Neuron (in vitro differentiated cells): ENCODE results near the gene FOXK1.
A peak's percentile ranks its signal among the peaks of the same experiment; 100 is the strongest.

Source experiments
- H2AFZ ChIP-seq: one replicate; pipeline ENCODE4 v1.6.1; 2013; ENCODE audit warnings: low read depth, mild to moderate bottlenecking, inconsistent platforms, low read length, moderate library complexity
- H3K27me3 ChIP-seq: one replicate; pipeline ENCODE4 v1.6.1; 2013; ENCODE audit warnings: low read length; ENCODE audit not compliant: insufficient read depth
- H3K36me3 ChIP-seq: one replicate; pipeline ENCODE4 v1.6.1; 2013; ENCODE audit warnings: low read length; ENCODE audit not compliant: insufficient read depth
- H3K4me1 ChIP-seq: one replicate; pipeline ENCODE4 v1.6.1; 2013; ENCODE audit warnings: low read length; ENCODE audit not compliant: insufficient read depth
- H3K4me3 ChIP-seq: 2 replicates; pipeline ENCODE4 v1.5.1; 2013; ENCODE audit warnings: mild to moderate bottlenecking, low read length, moderate library complexity
- H3K9me3 ChIP-seq: one replicate; pipeline ENCODE4 v1.6.1; 2013; ENCODE audit warnings: low read length

Gene FOXK1

DNA sequence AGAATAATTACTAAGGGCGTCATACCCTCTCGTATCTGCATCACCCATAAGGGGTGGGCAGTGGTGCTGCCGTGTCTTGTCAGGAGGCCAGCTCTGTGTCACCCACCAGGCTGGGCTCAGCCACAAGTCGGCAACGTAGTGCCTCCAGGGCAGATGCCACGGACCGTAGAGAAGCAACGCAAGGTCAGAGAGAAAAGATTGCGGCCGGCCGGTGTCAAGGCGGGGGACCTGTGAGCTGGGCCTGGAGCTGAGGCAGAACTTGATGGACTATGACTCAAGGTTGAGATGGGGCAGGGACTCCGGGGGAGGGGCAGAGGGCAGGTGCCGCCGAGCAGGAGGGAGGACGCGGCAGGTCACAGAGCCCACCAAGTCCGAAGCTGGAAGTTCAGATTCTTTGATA lies 29.5 kb downstream of the FOXK1 start:
- H3K27me3 ChIP-seq = no peaks in the 10 kb centered on the region
- no peak overlapping the region for H2AFZ ChIP-seq
- no peak overlapping the region for H3K4me3 ChIP-seq
- H3K9me3 ChIP-seq = peaks cover 21% of the 10 kb centered on the region
- peaks cover 21% of the 10 kb centered on the region for H3K36me3 ChIP-seq
- peaks cover 18% of the 10 kb centered on the region for H3K4me1 ChIP-seq

DNA sequence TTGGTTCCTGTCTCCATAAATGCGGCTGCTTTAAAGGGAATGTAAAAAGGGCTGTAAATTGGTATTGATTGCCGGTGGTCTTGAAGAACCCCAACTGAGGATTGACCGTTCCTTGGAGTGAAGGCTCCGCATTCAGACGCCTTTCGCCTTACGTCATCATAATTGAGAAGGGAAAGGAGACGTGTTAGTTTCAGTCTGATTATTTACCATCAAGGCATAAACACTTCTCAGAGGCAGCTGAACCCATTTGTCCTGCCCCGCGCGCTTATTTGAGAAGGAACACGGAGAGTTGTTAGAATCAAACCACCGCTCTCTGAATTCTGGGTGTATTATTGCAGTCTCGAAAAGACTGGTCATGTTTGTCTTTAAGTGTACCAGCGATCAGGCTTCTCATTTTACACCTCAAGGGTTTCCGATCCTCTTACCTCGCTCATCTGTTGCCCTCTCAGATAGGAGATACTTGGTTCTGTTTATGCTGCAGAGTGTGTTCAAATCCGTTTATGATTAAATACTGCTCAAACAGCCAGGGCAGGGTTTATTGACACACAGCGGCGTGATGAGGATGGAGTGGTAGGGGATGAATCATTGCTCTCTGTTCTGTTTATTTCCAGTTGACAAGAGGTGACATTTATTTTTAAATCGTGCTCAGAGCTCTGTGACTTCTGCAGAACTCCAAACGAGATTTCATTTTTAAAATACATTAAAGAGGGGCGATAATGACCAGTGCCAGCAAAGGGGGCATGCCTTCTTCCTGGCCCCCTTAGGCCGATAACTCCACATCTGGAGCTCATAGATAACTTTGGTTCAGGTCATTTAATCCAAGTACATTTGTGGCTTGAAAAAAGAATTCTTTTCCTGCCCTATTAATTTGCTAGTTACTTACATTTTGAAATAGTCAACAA lies 30.4 kb downstream of the FOXK1 start:
- peaks cover 11% of the 10 kb centered on the region for H3K4me1 ChIP-seq
- H3K9me3 ChIP-seq = peaks cover 21% of the 10 kb centered on the region
- H3K36me3 ChIP-seq = peaks cover 21% of the 10 kb centered on the region
- no peak overlapping the region for H2AFZ ChIP-seq
- H3K4me3 ChIP-seq = no peak overlapping the region
- no peaks in the 10 kb centered on the region for H3K27me3 ChIP-seq

DNA sequence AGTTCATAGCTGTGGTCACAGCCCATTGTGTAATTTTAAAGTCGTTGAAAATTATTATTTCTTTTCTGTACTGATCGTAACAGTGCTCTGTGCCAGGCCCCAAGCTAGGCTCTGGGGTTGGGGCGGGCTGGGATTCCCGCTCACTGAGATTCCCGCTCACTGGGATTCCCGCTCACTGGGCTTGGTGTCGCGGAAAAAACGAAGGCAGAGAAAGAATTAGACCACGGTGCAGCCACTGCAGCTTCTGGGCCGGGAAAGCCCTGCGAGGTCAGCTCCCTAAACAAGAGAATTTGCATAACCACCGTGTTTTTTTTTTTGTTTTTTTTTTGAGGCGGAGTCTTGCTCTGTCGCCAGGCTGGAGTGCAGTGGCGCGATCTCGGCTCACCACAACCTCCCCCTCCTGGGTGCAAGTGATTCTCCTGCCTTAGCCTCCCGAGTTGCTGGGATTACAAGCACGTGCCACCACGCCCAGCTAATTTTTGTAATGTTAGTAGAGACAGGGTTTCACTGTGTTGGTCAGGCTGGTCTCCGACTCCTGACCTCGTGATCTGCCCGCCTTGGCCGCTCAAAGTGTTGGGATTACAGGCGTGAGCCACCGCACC lies 31.2 kb downstream of the FOXK1 start:
- Histone ChIP-seq H3K9me3 (peaks cover 25% of the 10 kb centered on the region), H2AFZ (no peak overlapping the region), H3K4me1 (peaks cover 8% of the 10 kb centered on the region), H3K27me3 (no peaks in the 10 kb centered on the region), H3K4me3 (no peak overlapping the region), H3K36me3 (peaks cover 27% of the 10 kb centered on the region)

DNA sequence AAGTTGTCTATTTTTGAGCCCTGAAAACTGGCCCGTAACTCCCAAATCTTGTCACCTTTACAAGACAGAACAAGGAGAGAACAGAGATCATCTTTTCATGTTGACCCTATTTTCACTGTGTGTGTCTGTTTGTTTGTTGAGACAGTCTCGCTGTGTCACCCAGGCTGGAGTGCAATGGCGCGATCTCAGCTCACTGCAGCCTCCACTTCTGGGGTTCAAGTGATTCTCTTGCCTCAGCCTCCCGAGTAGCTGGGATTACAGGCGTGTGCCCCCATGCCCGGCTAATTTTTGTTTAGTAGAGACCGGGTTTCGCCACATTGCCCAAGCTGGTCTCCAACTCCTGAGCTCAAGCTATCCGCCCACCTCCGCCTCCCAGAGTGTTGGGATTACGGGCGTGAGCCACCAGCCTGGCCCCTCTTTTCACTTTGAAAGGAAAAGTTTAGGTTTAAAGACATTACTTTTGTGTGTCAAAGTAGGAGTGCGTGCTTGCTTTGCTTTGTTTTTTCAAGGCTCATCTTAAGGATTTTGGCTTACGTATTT lies 32.1 kb downstream of the FOXK1 start:
- Histone ChIP-seq H3K27me3 (no peaks in the 10 kb centered on the region), H2AFZ (no peak overlapping the region), H3K4me3 (no peak overlapping the region), H3K36me3 (peaks cover 27% of the 10 kb centered on the region), H3K9me3 (peaks cover 25% of the 10 kb centered on the region), H3K4me1 (peaks cover 6% of the 10 kb centered on the region)

DNA sequence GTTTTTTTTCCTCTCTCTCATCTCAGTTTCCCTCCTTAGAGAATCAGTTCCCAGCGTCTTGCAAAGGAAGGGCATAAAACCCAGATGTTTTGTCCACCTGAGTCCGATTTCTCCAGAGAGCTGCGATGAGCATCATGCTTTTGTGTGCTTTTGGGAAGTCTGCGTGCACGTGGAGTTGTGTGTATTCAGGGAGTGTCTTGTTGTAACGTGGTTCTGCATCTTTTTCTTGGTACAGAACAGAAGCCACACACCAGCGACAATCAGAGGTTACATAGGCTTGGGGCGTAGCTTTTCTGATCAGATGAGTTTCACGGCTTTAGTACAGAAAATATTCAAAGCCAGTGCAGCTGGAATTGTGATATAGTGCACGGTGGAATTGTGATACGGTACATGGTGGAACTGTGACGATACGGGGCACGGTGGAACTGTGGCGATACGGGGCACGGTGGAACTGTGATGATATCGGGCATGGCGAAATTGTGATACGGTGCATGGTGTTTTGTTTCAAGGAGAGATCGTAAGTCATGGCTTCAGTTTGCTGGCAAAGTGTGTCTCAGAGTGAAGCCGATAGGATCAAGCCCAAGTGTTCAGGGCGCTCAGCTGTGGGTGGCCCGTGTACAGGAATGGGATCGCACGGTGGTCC lies 32.8 kb downstream of the FOXK1 start:
- H3K27me3 ChIP-seq = no peaks in the 10 kb centered on the region
- peaks cover 27% of the 10 kb centered on the region for H3K36me3 ChIP-seq
- H2AFZ ChIP-seq = no peak overlapping the region
- H3K9me3 ChIP-seq = peaks cover 25% of the 10 kb centered on the region
- H3K4me3 ChIP-seq = no peak overlapping the region
- H3K4me1 ChIP-seq = peaks cover 6% of the 10 kb centered on the region

DNA sequence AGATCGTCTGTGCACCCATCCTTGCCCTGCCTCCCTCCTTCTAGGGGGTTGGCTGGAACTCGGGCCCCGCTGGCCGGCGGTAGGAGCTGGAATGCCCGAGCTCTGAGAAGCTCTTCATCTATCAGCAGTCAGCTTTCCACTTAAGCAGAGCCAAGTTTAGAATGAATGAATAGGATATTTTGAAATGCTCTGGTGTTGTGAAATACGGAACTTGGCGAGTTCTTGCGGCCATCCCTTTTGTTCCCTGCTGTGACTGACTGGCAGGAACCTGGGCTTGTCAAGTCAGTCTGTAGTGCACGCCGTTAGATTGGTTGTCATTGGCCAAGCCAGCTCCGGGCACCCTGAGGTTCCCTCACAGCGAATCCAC lies 33.3 kb downstream of the FOXK1 start:
- no peak overlapping the region for H2AFZ ChIP-seq
- no peaks in the 10 kb centered on the region for H3K27me3 ChIP-seq
- no peak overlapping the region for H3K4me3 ChIP-seq
- H3K9me3 ChIP-seq = peaks cover 25% of the 10 kb centered on the region
- peaks cover 6% of the 10 kb centered on the region for H3K4me1 ChIP-seq
- peaks cover 27% of the 10 kb centered on the region for H3K36me3 ChIP-seq

DNA sequence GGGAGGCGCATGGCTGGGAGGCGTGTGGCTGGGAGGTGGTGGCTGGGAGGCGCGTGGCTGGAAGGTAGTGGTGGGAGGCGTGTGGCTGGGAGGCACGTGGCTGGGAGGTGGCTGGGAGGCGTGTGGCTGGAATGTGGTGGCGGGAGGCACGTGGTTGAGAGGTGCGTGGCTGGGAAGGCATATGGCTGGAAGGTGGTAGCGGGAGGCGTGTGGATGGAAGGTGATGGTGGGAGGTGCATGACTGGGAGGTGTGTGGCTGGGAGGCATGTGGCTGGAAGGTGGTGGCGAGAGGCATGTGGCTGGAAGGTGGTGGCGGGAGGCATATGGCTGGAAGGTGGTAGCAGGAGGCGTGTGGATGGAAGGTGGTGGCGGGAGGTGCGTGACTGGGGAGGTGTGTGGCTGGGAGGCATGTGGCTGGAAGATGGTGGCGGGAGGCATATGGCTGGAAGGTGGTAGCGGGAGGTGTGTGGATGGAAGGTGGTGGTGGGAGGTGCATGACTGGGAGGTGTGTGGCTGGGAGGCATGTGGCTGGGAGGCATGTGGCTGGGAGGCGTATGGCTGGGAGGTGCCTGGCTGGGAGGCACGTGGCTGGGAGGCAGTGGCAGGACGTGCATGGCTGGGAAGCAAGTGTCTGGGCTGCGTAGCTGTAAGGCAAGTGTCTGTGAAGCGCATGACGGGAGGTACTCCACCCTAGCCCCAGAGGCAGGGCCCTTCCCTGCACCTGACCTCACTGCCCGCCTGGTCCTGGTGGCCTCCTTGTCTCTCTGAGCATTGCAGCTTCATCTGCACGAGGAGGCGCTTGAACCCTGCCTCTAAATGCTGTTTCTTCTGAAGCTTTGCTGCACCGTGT lies 35.1 kb downstream of the FOXK1 start:
- peaks cover 16% of the 10 kb centered on the region for H3K9me3 ChIP-seq
- H3K27me3 ChIP-seq = no peaks in the 10 kb centered on the region
- peaks cover 15% of the 10 kb centered on the region for H3K36me3 ChIP-seq
- no peak overlapping the region for H2AFZ ChIP-seq
- no peak overlapping the region for H3K4me3 ChIP-seq
- H3K4me1 ChIP-seq = peaks cover 6% of the 10 kb centered on the region

DNA sequence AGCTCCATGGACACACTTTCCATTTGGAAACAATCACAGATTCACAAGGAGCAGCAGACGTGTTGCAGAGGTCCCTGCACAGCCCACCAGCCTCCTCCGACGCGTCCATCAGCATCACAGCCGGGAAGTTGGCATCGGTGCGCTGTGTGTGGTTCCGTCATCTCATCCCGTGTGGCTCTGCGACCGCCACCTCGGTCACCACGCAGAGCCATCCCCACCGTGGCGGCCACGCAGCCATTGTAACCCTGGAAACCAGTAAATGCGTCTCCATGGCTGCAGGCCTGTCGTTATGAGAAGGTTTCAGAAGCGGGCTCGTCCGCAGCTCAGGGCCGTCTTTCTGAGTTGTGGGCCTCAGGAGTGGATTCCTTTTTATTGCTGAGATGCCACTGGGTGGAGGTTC lies 36.0 kb downstream of the FOXK1 start:
- Histone ChIP-seq H2AFZ (no peak overlapping the region), H3K9me3 (peaks cover 13% of the 10 kb centered on the region), H3K27me3 (no peaks in the 10 kb centered on the region), H3K36me3 (peaks cover 19% of the 10 kb centered on the region), H3K4me1 (peaks cover 6% of the 10 kb centered on the region), H3K4me3 (no peak overlapping the region)

DNA sequence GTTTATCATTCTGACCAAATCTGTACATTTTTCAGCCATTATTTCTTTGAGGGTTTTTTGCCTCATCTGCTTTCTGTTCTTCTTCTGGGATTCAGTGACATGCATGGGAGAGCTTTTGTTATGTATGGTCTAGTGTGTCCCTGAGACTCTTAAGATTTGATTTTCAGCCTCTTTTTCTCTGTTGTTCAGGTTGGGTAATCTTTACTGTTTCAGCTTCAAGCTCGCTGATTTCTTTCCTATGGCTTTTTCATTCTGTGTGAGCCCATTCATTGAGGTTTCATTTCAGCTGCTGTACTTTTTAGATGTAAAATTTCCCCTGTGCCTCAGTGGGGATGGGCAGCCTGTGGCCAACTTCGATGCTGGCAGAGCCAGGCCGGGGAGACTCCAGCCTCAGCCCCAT lies 38.1 kb downstream of the FOXK1 start:
- H3K4me3 ChIP-seq = no peak overlapping the region
- H3K27me3 ChIP-seq = no peaks in the 10 kb centered on the region
- H3K9me3 ChIP-seq = peaks cover 4% of the 10 kb centered on the region
- no peak overlapping the region for H2AFZ ChIP-seq
- H3K36me3 ChIP-seq = peaks cover 23% of the 10 kb centered on the region
- H3K4me1 ChIP-seq = peaks cover 20% of the 10 kb centered on the region

DNA sequence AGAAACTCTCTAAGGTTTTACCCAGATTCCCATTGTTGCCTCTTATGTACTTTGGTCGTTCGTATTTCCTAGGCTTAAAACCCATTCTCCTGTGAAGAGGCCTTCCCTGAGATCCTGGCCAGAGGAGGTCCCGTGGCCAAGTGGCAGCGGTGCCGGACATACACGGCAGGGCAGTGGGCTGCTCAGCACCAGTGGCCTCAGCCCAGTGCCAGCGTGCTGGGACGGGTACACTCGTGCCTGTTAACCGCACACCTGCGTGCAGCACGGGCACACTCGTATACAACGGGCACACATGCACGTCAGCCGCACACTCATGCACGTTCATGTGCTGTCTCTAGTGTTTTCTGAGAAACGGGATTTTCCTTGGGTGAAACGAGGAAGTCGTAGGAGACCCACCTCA lies 40.2 kb downstream of the FOXK1 start:
- H3K36me3 ChIP-seq = peaks cover 19% of the 10 kb centered on the region
- H3K9me3 ChIP-seq = peaks cover 3% of the 10 kb centered on the region
- no peaks in the 10 kb centered on the region for H3K27me3 ChIP-seq
- H3K4me3 ChIP-seq = no peak overlapping the region
- H3K4me1 ChIP-seq = peaks cover 27% of the 10 kb centered on the region
- no peak overlapping the region for H2AFZ ChIP-seq

DNA sequence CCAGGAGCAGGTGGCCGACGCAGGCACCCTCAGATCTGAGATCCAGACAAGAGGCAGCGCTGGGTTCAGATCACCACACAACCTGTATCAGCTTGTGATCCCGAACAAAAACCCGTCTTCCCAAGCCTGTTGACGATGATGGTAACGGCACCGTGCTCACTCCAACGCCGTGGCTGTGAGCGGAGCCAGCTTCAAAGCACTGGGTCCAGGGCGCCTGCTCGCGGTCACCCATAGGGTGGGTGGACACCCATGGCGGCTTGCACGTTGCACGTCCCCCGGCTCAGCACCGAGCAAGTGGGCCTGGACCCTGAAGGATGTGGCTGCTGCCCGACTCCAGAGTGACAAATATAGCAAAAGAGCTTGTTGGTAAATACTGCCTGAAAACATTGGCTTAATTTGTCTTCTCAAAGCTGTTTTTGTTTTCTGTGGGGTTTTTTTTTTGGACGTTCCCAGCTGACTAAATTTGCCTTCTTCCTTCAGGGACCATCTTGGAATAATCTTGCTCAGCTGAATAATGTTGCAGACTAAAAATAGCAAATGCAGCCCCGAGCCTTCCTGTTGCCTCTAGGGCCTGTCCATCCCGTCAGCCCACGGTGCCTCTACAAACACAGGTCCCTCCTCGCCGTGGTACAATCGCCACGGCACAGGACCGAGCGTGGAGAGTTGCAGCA lies 41.0 kb downstream of the FOXK1 start:
- no peaks in the 10 kb centered on the region for H3K27me3 ChIP-seq
- H3K9me3 ChIP-seq = peaks cover 1% of the 10 kb centered on the region
- peaks cover 23% of the 10 kb centered on the region for H3K4me1 ChIP-seq
- no peak overlapping the region for H2AFZ ChIP-seq
- H3K4me3 ChIP-seq = no peak overlapping the region
- peaks cover 18% of the 10 kb centered on the region for H3K36me3 ChIP-seq

DNA sequence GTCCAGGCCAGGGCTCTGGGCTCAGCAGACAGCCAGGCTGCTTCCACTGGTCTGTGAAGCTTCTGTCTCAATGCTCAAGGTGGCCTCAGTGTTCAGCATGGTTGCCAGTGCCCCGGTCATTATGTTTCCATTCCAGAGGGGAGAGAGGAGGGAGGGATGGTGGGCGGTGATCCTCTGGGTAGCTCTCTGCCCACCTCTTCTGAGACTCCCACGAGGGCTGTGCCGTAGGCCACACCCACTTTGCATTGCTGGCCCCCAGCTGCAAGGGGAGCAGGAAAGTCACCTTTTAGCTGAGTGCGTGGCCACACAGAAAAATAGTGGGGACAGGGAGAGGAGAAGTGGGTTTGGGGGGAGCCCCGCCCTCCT lies 42.5 kb downstream of the FOXK1 start:
- Histone ChIP-seq H3K4me3 (peak overlapping the region; percentile 38), H2AFZ (no peak overlapping the region), H3K36me3 (peaks cover 17% of the 10 kb centered on the region), H3K9me3 (no peaks in the 10 kb centered on the region), H3K27me3 (no peaks in the 10 kb centered on the region), H3K4me1 (peaks cover 20% of the 10 kb centered on the region)
